Gastrocnemius medialis (tissue), 4 donors: Measurements from ENCODE around the gene CDC42BPG. TPM values are rescaled to one million over a fixed set of nuclear protein-coding genes. Genes with fewer than 3 reads are reported as not detected.

ENCODE experiments used
- ATAC-seq, 2 donors: fragments of 150-250 bp; one replicate each; pipeline ENCODE4 v1.9.1; 2016
- DNase-seq, 2 donors: peaks; one replicate each; pipeline ENCODE4 v3.0.0-alpha.2; 2019
- H3K27ac ChIP-seq, 4 donors: fragments of 200-600 bp; sonication (generic); 1 replicate in 1 of 4; 2 replicates in 3 of 4; pipeline ENCODE4 v1.5.1; 2016 to 2018; ENCODE audit warnings: mild to moderate bottlenecking in 2 of 4, moderate library complexity in 1 of 4
- H3K27me3 ChIP-seq, 3 donors: fragments of 200-600 bp; sonication (generic) in 2 of 3; 1 replicate in 1 of 3; 2 replicates in 2 of 3; pipeline versions ENCODE4 v1.5.1 to v1.6.0; 2016 to 2019; ENCODE audit warnings: mild to moderate bottlenecking in 1 of 3, moderate library complexity in 1 of 3
- H3K36me3 ChIP-seq, 2 donors: fragments of 200-600 bp; sonication (generic) in 1 of 2; one replicate each; pipeline ENCODE4 v1.5.1; 2017 to 2018
- H3K4me1 ChIP-seq, 2 donors: fragments of 200-600 bp; sonication (generic) in 1 of 2; one replicate each; pipeline ENCODE4 v1.5.1; 2016 to 2017; ENCODE audit warnings: mild to moderate bottlenecking in 2 of 2
- H3K4me3 ChIP-seq, 4 donors: fragments of 200-600 bp; sonication (generic) in 3 of 4; 1 replicate in 1 of 4; 2 replicates in 3 of 4; pipeline ENCODE4 v1.5.1; 2016 to 2019; ENCODE audit warnings: mild to moderate bottlenecking in 2 of 4
- H3K9me3 ChIP-seq, 3 donors: fragments of 200-600 bp; sonication (generic) in 2 of 3; 1 replicate in 1 of 3; 2 replicates in 2 of 3; pipeline ENCODE4 v1.5.1; 2016 to 2019
- POLR2A ChIP-seq, 2 donors: fragments of 450-650 bp; IDR thresholded peaks; one replicate each; pipeline ENCODE4 v1.6.1; 2017; ENCODE audit warnings: antibody characterized with exemption in 2 of 2, mild to moderate bottlenecking in 2 of 2, moderate library complexity in 2 of 2
- in situ Hi-C, 4 donors: fragments of 200-750 bp; cut with MboI; loops; one replicate each; pipeline versions ENCODE4 v1.15.0 to v1.8.0; 2017; ENCODE audit warnings: low sequenced_read_pairs in 4 of 4
- intact Hi-C: fragments of 100-400 bp; cut with DNase I; formaldehyde crosslinking; loops from one replicate; pipeline ENCODE4 v1.15.1; 2023; ENCODE audit warnings: low total_unique reads
- total RNA-seq, 4 donors: library from RNA; depleted of rRNA; stranded (reverse); fragments of >200 nt; gene quantifications; one replicate each; pipeline versions ENCODE4 v1.1.0 to v1.2.3, GENCODE V29; 2016
- TF ChIP-seq, protein P1 (sequence below), 5 experiments: fragments of 450-650 bp in 3 of 5; fragments of 200-600 bp in 2 of 5; sonication (generic) in 2 of 5; IDR thresholded peaks in 4 of 5; conservative IDR thresholded peaks in 1 of 5; 1 replicate in 4 of 5; 2 replicates in 1 of 5; pipeline ENCODE4 v1.5.1; 2016 to 2019; ENCODE audit warnings: antibody characterized with exemption in 5 of 5, mild to moderate bottlenecking in 3 of 5, moderate library complexity in 3 of 5

Gene CDC42BPG
- total RNA-seq, 4 donors from 2014 or later: 0.15 to 0.19 TPM; not detected in 2

DNA sequence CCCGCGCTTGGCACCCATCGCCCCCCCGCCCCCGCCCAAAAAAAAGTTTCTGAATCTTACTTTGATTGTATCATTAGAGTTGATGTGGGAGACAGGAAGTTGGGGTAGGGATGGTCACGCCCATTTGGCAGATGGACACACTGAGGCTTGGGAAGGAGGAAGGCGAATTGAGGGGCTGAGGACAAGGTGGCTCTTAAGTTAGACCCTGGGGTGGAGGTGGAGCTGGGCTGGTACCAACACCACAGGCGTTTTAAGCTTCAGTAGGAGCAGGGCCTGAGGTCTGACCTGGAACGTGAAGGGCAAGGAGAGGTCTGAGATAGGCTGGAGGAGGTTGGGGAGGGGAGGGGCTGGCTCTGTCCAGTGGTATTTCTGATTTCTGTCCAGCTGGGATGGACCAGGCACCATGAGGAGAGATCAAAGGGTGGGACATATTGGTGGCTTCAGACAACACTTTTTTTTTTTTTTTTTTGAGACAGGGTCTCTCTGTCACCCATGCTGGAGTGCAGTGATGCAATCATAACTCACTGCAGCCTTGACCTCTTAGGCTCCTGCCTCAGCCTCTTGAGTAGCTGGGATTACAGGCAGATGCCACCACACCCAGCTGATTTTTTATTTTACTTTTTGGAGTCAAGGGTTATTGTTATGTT is 799 bp upstream of the CDC42BPG start:
- Histone ChIP-seq H3K9me3 (no peaks in the 10 kb centered on the region), H3K4me1 (peaks cover 20 to 27% of the 10 kb centered on the region in 2 donors), H3K27ac (no peak overlapping the region), H3K27me3 (peaks cover 0 to 3% (median 0%) of the 10 kb centered on the region in 3 donors), H3K4me3 (peak overlapping the region in 1 of 4 donors; percentile 44), H3K36me3 (no peaks in the 10 kb centered on the region)
- DNase-seq: no peak
- no peak for ATAC-seq
- in situ Hi-C loops (loop anchor here (5.0 kb wide), 2 partner anchors 42 to 47 kb away; no protein-coding TSS in a partner anchor), intact Hi-C loops (loop anchor here (5.0 kb wide), 2 partner anchors 152 to 167 kb away; partner anchors contain the start of genes ARL2 and BATF2)
- TF ChIP-seq, protein P1, sequence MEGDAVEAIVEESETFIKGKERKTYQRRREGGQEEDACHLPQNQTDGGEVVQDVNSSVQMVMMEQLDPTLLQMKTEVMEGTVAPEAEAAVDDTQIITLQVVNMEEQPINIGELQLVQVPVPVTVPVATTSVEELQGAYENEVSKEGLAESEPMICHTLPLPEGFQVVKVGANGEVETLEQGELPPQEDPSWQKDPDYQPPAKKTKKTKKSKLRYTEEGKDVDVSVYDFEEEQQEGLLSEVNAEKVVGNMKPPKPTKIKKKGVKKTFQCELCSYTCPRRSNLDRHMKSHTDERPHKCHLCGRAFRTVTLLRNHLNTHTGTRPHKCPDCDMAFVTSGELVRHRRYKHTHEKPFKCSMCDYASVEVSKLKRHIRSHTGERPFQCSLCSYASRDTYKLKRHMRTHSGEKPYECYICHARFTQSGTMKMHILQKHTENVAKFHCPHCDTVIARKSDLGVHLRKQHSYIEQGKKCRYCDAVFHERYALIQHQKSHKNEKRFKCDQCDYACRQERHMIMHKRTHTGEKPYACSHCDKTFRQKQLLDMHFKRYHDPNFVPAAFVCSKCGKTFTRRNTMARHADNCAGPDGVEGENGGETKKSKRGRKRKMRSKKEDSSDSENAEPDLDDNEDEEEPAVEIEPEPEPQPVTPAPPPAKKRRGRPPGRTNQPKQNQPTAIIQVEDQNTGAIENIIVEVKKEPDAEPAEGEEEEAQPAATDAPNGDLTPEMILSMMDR (IDR thresholded peaks at IDR 0.05 in 4 of 5, conservative IDR thresholded peaks at IDR 0.05 in 1 of 5): no peak
- no peak for TF ChIP-seq POLR2A (IDR thresholded peaks at IDR 0.05)

DNA sequence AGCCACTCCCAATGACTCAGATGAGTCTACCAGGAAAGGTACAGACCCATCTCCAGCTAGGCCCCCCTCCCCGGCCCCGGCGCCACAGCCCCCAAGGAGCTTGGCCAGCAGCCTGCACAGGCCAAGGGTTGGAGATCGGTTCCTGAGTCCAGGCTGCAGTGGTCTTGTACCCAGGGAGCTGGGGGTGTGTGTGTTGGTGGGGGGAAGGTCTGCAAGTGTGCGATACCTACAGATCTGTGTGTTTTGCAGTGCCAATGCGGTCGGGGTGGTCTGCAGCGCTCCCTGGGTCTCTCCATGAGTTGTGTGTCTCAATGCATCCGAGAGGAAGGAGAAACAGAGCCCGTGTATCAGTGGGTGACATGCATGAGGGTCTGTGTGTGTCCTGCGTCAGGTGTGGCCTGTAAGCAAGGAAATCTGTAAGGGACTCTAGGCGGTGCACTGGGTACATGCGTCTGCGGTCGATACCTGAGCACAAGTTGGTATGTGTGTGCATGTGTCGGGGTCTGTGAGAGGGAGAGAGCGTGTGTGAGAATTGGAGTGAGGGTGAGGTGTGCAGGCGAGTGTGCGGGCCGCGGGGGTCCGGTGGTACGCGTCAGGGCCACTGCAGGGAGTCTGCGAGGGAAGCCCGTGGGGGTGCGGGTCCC is 645 bp downstream of the CDC42BPG start:
- peaks cover 8 to 12% of the 10 kb centered on the region in 2 donors for H3K4me1 ChIP-seq
- ATAC-seq (no peak), DNase-seq (no peak)
- TF ChIP-seq POLR2A (IDR thresholded peaks at IDR 0.05): no peak
- TF ChIP-seq, protein P1 (IDR thresholded peaks at IDR 0.05 in 4 of 5, conservative IDR thresholded peaks at IDR 0.05 in 1 of 5): no peak
- H3K36me3 ChIP-seq: no peaks in the 10 kb centered on the region
- H3K4me3 ChIP-seq: peak overlapping the region in 1 of 4 donors; percentile 44
- H3K27me3 ChIP-seq: peaks cover 0 to 3% (median 0%) of the 10 kb centered on the region in 3 donors
- in situ Hi-C loops: no loop called here
- H3K27ac ChIP-seq: no peak overlapping the region
- no peaks in the 10 kb centered on the region for H3K9me3 ChIP-seq
- intact Hi-C loops: no loop called here

DNA sequence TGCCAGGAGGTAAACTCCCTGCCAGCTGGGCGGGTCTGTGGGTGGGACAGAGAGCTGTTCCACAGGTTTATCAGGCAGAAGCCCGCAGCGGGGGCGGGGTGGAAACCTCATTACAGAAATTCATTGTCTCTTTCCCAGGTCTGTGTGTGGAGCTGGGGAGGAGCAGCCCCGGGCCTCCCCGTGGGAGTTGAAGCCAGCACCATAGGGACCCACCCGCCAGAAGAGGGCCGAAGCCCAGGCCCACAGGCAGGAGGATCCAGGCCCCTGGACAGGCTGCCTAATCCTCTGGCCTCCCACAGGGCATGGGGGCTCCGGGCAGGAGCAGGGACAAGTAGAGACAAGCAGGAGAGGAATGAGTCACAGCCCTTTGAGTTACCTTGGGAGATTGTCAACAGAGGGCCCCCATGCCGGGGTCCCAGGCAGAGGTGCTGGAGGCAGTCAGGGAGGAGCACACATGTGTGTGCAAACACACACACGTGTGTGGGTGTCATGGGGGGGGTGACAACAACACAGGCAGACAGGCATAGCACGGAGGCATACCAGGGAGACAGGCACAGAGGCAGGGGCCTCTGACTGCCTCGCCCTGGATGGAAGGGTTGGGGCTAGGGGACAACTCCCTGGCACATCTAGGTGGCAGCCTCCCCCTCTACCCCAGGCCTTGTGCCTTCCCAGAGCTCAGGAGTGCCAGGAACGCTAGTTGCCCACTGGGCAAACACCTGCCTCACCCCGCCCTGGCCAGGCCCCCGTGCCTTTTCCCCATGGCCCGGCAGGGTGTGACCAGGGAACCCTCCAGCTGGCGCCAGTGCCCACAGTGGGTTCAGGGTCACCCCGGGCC is 1.4 kb downstream of the CDC42BPG start:
- no peak for ATAC-seq
- in situ Hi-C loops: no loop called here
- Histone ChIP-seq H3K27me3 (peaks cover 0 to 3% (median 0%) of the 10 kb centered on the region in 3 donors), H3K27ac (no peak overlapping the region), H3K36me3 (no peaks in the 10 kb centered on the region), H3K9me3 (no peaks in the 10 kb centered on the region), H3K4me1 (peaks cover 1 to 7% of the 10 kb centered on the region in 2 donors), H3K4me3 (no peak overlapping the region)
- DNase-seq: no peak
- intact Hi-C loops: no loop called here
- TF ChIP-seq POLR2A (IDR thresholded peaks at IDR 0.05): no peak
- TF ChIP-seq, protein P1 (IDR thresholded peaks at IDR 0.05 in 4 of 5, conservative IDR thresholded peaks at IDR 0.05 in 1 of 5): no peak

DNA sequence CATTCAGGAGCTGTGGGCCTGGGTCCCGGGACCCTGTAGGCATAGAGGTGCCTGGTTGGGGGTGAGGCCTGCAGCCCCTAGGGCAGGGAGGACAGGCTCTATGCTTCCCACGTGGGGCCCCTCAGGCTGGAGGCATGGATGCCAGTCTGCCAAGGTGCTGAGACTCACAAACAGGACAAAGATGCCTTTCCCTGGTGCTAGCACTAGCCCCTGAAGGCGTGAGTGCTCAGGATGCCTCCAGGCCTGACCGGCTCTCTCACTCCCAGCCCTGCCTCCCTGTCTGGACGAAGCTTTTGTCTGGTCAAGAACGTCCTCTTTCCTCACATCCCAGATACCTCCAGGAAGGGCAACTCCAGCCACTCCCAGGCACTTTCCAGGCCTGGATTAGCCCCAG is 2.1 kb downstream of the CDC42BPG start:
- Histone ChIP-seq H3K4me1 (peaks cover 0 to 2% of the 10 kb centered on the region in 2 donors), H3K9me3 (no peaks in the 10 kb centered on the region), H3K27ac (no peak overlapping the region), H3K4me3 (no peak overlapping the region), H3K36me3 (no peaks in the 10 kb centered on the region), H3K27me3 (peaks cover 0 to 3% (median 0%) of the 10 kb centered on the region in 3 donors)
- intact Hi-C loops: no loop called here
- TF ChIP-seq POLR2A (IDR thresholded peaks at IDR 0.05): no peak
- TF ChIP-seq, protein P1 (IDR thresholded peaks at IDR 0.05 in 4 of 5, conservative IDR thresholded peaks at IDR 0.05 in 1 of 5): no peak
- ATAC-seq (no peak), DNase-seq (no peak)
- in situ Hi-C loops: no loop called here
